CD4-positive, CD25-positive, alpha-beta regulatory T cell (primary cell): Measurements from ENCODE around the gene PHYHIPL. TPM values are rescaled to one million over a fixed set of nuclear protein-coding genes. Genes with fewer than 3 reads are reported as not detected.

Experiments used
- ATAC-seq, 2 donors: fragments of 150-1000 bp; cut with Tn5 transposase; one replicate each; pipeline ENCODE4 v1.10.0; 2021; ENCODE audit warnings: low read depth in 2 of 2, moderate number of reproducible peaks in 2 of 2, moderate library complexity in 1 of 2
- DNase-seq, 3 donors: peaks; one replicate each; pipeline versions ENCODE4 v3.0.0 to v3.0.0-alpha.2; 2012 to 2022; ENCODE audit warnings: mixed read lengths in 1 of 3
- H3K27ac ChIP-seq: one replicate; pipeline ENCODE4 v1.7.0; 2013; ENCODE audit warnings: mild to moderate bottlenecking, low read length; ENCODE audit not compliant: insufficient read depth, poor library complexity, severe bottlenecking
- H3K27me3 ChIP-seq: one replicate; pipeline ENCODE4 v1.7.0; 2013; ENCODE audit warnings: low read length; ENCODE audit not compliant: control insufficient read depth, insufficient read depth
- H3K36me3 ChIP-seq: one replicate; pipeline ENCODE4 v1.7.0; 2013; ENCODE audit warnings: mild to moderate bottlenecking, low read length, moderate library complexity; ENCODE audit not compliant: control insufficient read depth, insufficient read depth
- H3K4me1 ChIP-seq: 2 replicates; pipeline ENCODE4 v1.7.0; 2013; ENCODE audit warnings: mild to moderate bottlenecking, low read length; ENCODE audit not compliant: insufficient read depth, control insufficient read depth, poor library complexity, severe bottlenecking
- H3K4me3 ChIP-seq: one replicate; pipeline ENCODE4 v1.7.0; 2013; ENCODE audit warnings: low read depth, mild to moderate bottlenecking, low read length, moderate library complexity
- H3K9me3 ChIP-seq, 2 experiments: 1 replicate in 1 of 2; 2 replicates in 1 of 2; pipeline ENCODE4 v1.7.0; 2013; ENCODE audit warnings: low read length in 2 of 2, mild to moderate bottlenecking in 1 of 2, moderate library complexity in 1 of 2; ENCODE audit not compliant: control insufficient read depth in 2 of 2
- H3K27ac Mint-ChIP-seq, 3 donors: one replicate each; pipeline ENCODE4 v1.8.0; 2020 to 2022; ENCODE audit warnings: mild to moderate bottlenecking in 3 of 3, mixed read lengths in 3 of 3, moderate library complexity in 2 of 3
- H3K27me3 Mint-ChIP-seq: one replicate; pipeline ENCODE4 v1.8.0; 2022; ENCODE audit warnings: mild to moderate bottlenecking, mixed read lengths
- H3K36me3 Mint-ChIP-seq: one replicate; pipeline ENCODE4 v1.8.0; 2020; ENCODE audit warnings: mixed read lengths
- H3K4me1 Mint-ChIP-seq, 4 donors: one replicate each; pipeline ENCODE4 v1.8.0; 2020 to 2022; ENCODE audit warnings: mixed read lengths in 4 of 4, mild to moderate bottlenecking in 1 of 4
- H3K4me3 Mint-ChIP-seq, 4 donors: one replicate each; pipeline ENCODE4 v1.8.0; 2020 to 2022; ENCODE audit warnings: mild to moderate bottlenecking in 4 of 4, mixed read lengths in 4 of 4, moderate library complexity in 3 of 4
- H3K9me3 Mint-ChIP-seq, 7 donors: one replicate each; pipeline ENCODE4 v1.8.0; 2020 to 2022; ENCODE audit warnings: mixed read lengths in 7 of 7, mild to moderate bottlenecking in 3 of 7, moderate library complexity in 2 of 7
- polyA plus RNA-seq, 4 donors: library from polyadenylated mRNA; unstranded; fragments of 300-500 nt; fragmentation: Illumina TruSeq; gene quantifications; one replicate each; pipeline ENCODE4 v1.2.3, GENCODE V29; 2021
- total RNA-seq: library from RNA; stranded (reverse); gene quantifications from one replicate; pipeline ENCODE4 v1.2.3, GENCODE V29; 2022

Gene PHYHIPL
- total and polyA plus RNA-seq, 5 donors from 2014 or later, result not detected

DNA sequence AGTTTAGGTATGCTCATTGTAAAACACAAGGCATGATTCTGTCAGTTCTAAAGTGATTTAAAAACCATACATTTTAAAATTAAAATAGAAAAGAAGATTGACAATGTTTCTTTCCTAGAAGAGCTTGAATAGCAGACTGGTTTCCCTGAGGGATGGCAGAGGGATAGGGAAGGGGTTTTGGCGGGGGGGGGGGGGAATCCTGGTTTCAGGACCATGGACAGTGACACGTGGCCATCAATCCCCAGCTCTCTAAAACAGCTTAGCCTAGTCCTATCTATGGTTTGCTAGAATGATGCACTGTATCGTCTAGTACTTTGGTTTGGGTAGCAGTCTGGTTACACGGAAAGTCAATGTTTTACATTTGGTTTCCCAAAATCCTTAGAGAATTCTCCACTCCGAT is 88.7 kb downstream of the PHYHIPL start:
- H3K36me3 ChIP-seq, result no peaks in the 10 kb centered on the region
- Mint-ChIP-seq H3K27ac (no peak overlapping the region), H3K4me1 (no peaks in the 10 kb centered on the region), H3K36me3 (no peaks in the 10 kb centered on the region), H3K27me3 (no peaks in the 10 kb centered on the region), H3K4me3 (no peak overlapping the region), H3K9me3 (peaks cover 0 to 16% (median 3%) of the 10 kb centered on the region in 7 donors)
- H3K27me3 ChIP-seq, result no peaks in the 10 kb centered on the region
- DNase-seq (no peak), ATAC-seq (no peak)
- no peaks in the 10 kb centered on the region for H3K9me3 ChIP-seq
- no peaks in the 10 kb centered on the region for H3K4me1 ChIP-seq
- H3K27ac ChIP-seq, result no peak overlapping the region
- H3K4me3 ChIP-seq, result no peak overlapping the region

DNA sequence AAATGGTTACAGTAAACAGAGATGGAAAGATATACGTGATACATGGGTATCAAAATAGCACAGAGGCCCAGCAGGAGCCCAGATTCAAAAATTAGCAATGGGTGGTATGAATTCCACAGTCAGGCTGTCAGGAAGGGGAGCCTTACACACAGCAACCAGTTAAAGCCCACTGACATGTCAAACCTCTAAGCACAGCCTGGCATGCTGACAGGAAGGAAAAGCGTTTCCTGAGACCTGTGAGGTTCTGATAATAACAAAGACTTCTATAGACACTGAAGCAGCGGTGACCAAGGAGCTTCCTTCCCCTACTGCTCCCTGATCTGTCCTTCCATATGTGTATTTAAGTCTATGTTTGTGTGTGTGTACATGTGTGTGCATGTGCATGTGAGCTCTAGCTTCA is 89.9 kb downstream of the PHYHIPL start:
- Mint-ChIP-seq H3K4me3 (no peak overlapping the region), H3K27ac (no peak overlapping the region), H3K9me3 (peaks cover 0 to 14% (median 3%) of the 10 kb centered on the region in 7 donors), H3K27me3 (no peaks in the 10 kb centered on the region), H3K36me3 (no peaks in the 10 kb centered on the region), H3K4me1 (no peaks in the 10 kb centered on the region)
- Histone ChIP-seq H3K27me3 (no peaks in the 10 kb centered on the region), H3K36me3 (no peaks in the 10 kb centered on the region), H3K9me3 (no peaks in the 10 kb centered on the region), H3K4me3 (no peak overlapping the region), H3K27ac (no peak overlapping the region), H3K4me1 (no peaks in the 10 kb centered on the region)
- ATAC-seq, result no peak
- no peak for DNase-seq

DNA sequence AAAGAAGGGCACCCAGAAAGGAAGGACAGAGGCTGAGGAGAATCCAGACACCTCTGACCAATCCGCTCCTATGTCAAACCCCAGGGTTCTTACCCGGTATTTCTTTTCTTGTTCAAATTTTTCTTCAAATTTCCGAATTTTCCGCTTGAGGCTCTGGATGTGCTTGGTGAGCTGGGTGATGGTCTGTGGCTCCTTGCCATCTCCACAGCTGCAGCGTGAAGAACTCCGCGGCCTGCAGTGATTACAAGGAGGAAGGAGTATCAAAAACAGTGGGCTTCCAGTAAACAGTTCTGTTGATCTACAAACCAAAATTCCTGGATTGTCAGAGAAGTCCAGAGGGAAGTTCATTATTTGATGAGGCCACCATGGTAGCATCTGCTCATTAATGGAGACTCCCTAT is 92.0 kb downstream of the PHYHIPL start:
- no peaks in the 10 kb centered on the region for H3K4me1 Mint-ChIP-seq
- no peaks in the 10 kb centered on the region for H3K9me3 ChIP-seq
- H3K9me3 Mint-ChIP-seq, result peaks cover 0 to 12% (median 6%) of the 10 kb centered on the region in 7 donors
- no peak overlapping the region for H3K4me3 ChIP-seq
- ATAC-seq, result no peak
- no peak overlapping the region for H3K4me3 Mint-ChIP-seq
- no peak overlapping the region for H3K27ac Mint-ChIP-seq
- no peaks in the 10 kb centered on the region for H3K36me3 Mint-ChIP-seq
- no peak for DNase-seq
- H3K27me3 ChIP-seq, result no peaks in the 10 kb centered on the region
- H3K4me1 ChIP-seq, result no peaks in the 10 kb centered on the region
- H3K27me3 Mint-ChIP-seq, result no peaks in the 10 kb centered on the region
- no peak overlapping the region for H3K27ac ChIP-seq
- H3K36me3 ChIP-seq, result no peaks in the 10 kb centered on the region

DNA sequence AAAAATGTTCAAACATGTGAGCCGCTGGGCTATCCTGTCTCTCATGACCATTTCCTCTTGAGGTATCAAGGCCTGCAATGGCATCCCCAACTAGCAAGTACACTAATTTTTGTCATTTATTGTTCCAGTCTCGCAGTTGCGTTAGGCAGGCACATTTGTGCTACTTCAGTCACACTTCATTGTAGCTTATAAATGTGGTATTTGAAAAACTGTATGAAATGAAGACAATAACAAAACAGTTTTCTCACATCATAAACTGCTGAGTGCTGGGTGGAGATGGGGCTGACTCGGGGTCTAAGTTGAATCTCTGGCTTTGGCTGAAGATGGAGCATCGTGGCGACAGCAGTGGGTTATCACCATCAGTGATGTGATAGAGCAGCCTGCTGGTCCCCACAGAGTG is 93.2 kb downstream of the PHYHIPL start:
- no peaks in the 10 kb centered on the region for H3K27me3 ChIP-seq
- Mint-ChIP-seq H3K36me3 (no peaks in the 10 kb centered on the region), H3K9me3 (peaks cover 0 to 12% (median 4%) of the 10 kb centered on the region in 7 donors), H3K27ac (no peak overlapping the region), H3K27me3 (no peaks in the 10 kb centered on the region), H3K4me3 (no peak overlapping the region), H3K4me1 (no peaks in the 10 kb centered on the region)
- DNase-seq (no peak), ATAC-seq (no peak)
- no peaks in the 10 kb centered on the region for H3K4me1 ChIP-seq
- no peak overlapping the region for H3K27ac ChIP-seq
- no peaks in the 10 kb centered on the region for H3K36me3 ChIP-seq
- no peak overlapping the region for H3K4me3 ChIP-seq
- H3K9me3 ChIP-seq, result no peaks in the 10 kb centered on the region

DNA sequence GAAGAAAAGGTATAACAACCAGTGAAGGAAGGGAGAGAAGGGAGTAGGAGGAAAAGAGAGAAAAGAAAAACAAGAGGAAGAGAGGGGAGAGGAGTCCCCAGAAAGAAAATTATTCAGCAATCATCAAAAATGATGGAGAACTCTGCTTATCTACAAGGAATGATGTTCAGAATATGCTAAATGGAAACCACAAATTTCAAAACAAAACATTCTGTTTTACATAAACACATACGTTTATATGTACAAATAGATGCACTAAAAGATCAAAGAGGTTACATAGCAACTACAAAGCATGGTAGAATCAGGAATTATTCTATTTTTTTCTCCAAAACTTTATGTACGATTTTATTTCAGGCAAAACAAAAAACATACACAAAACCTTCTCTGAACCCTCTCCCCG is 94.0 kb downstream of the PHYHIPL start:
- no peak overlapping the region for H3K27ac ChIP-seq
- no peaks in the 10 kb centered on the region for H3K9me3 ChIP-seq
- H3K4me3 ChIP-seq, result no peak overlapping the region
- H3K4me1 ChIP-seq, result no peaks in the 10 kb centered on the region
- H3K4me3 Mint-ChIP-seq, result no peak overlapping the region
- no peaks in the 10 kb centered on the region for H3K27me3 Mint-ChIP-seq
- no peak for ATAC-seq
- DNase-seq, result no peak
- H3K36me3 Mint-ChIP-seq, result no peaks in the 10 kb centered on the region
- peaks cover 0 to 12% (median 4%) of the 10 kb centered on the region in 7 donors for H3K9me3 Mint-ChIP-seq
- no peak overlapping the region for H3K27ac Mint-ChIP-seq
- no peaks in the 10 kb centered on the region for H3K36me3 ChIP-seq
- H3K4me1 Mint-ChIP-seq, result no peaks in the 10 kb centered on the region
- no peaks in the 10 kb centered on the region for H3K27me3 ChIP-seq

DNA sequence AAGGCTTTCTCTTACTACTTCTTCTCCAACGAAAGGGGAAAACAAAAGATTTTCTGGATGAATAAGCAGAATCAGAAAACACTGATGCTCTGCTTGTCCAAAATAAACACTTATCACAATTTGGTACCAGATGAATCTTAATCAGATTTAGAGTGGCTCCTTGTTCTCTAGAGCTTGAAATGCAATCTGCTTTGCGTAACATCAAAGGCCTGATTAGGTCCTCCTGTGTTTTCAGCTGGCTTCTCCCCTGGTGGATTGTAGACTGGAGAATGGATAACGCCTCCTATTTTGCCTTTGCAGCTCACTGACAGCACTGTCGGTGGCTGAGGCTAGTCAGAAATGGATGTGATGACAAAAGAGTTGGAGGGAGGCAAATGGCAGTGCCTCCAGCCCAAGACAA is 94.7 kb downstream of the PHYHIPL start:
- Mint-ChIP-seq H3K27me3 (no peaks in the 10 kb centered on the region), H3K4me1 (no peaks in the 10 kb centered on the region), H3K36me3 (no peaks in the 10 kb centered on the region), H3K4me3 (no peak overlapping the region), H3K9me3 (peaks cover 0 to 12% (median 4%) of the 10 kb centered on the region in 7 donors), H3K27ac (no peak overlapping the region)
- Histone ChIP-seq H3K27ac (no peak overlapping the region), H3K9me3 (no peaks in the 10 kb centered on the region), H3K27me3 (no peaks in the 10 kb centered on the region), H3K36me3 (no peaks in the 10 kb centered on the region), H3K4me3 (no peak overlapping the region), H3K4me1 (no peaks in the 10 kb centered on the region)
- ATAC-seq (no peak), DNase-seq (no peak)

DNA sequence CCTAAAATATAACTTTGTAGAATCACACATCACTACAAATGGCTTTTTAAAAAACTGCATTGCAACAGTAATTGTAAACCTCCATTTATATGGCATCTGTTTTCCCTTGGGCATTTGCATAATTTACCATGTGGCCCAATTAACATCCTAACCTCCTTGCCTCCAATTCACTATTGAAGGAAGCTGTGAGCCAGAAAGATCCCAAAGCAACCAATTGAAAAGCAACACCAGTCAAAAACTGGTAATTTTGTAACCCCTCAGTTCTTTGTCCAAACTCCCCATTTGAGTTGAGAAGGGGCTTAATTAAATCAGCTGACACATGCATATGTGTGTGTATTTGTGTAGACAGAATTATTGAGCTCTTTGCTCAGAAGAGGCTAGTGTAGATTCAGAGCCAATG is 95.6 kb downstream of the PHYHIPL start:
- Histone ChIP-seq H3K36me3 (no peaks in the 10 kb centered on the region), H3K4me3 (no peak overlapping the region), H3K27ac (no peak overlapping the region), H3K27me3 (no peaks in the 10 kb centered on the region), H3K9me3 (no peaks in the 10 kb centered on the region), H3K4me1 (no peaks in the 10 kb centered on the region)
- H3K4me3 Mint-ChIP-seq, result no peak overlapping the region
- H3K27ac Mint-ChIP-seq, result no peak overlapping the region
- no peaks in the 10 kb centered on the region for H3K4me1 Mint-ChIP-seq
- no peaks in the 10 kb centered on the region for H3K36me3 Mint-ChIP-seq
- DNase-seq (no peak), ATAC-seq (no peak)
- no peaks in the 10 kb centered on the region for H3K27me3 Mint-ChIP-seq
- peaks cover 0 to 12% (median 4%) of the 10 kb centered on the region in 7 donors for H3K9me3 Mint-ChIP-seq

DNA sequence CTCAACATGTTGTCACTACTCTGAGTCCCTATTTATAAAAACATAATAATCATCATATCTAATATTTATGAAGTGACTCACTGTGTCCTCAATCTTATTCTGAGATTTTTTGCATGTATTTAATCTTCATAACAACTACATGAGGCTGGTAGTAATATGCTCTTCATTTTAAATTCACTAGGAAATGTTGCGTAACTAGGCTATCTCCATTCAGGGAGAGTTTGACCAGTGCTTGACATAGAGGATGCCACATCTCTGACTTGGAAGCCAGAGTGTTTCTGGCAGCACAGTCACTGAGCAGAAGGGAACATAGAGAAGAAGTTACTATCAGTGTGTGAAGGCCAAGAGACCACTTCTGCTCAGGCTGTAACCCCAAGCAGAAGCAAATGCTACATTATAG is 97.0 kb downstream of the PHYHIPL start:
- H3K27me3 Mint-ChIP-seq, result no peaks in the 10 kb centered on the region

More for the DNA sequence above, 97.0 kb downstream of the PHYHIPL start:
- Mint-ChIP-seq H3K9me3 (peaks cover 0 to 7% (median 3%) of the 10 kb centered on the region in 7 donors), H3K4me3 (no peak overlapping the region), H3K36me3 (no peaks in the 10 kb centered on the region), H3K4me1 (no peaks in the 10 kb centered on the region), H3K27ac (no peak overlapping the region)
- ATAC-seq (no peak), DNase-seq (no peak)
- no peak overlapping the region for H3K4me3 ChIP-seq
- H3K27me3 ChIP-seq, result no peaks in the 10 kb centered on the region
- H3K9me3 ChIP-seq, result no peaks in the 10 kb centered on the region
- no peaks in the 10 kb centered on the region for H3K36me3 ChIP-seq
- no peaks in the 10 kb centered on the region for H3K4me1 ChIP-seq
- no peak overlapping the region for H3K27ac ChIP-seq
